Activated T-helper 17 cell treated with anti-CD3 and anti-CD28 coated beads, Interleukin-2, amount 50 U/mL, for 72 hours (primary cell): Measurements from ENCODE around the gene TMEM106C. TPM values are rescaled to one million over a fixed set of nuclear protein-coding genes. Genes with fewer than 3 reads are reported as not detected.

ENCODE experiments used
- ATAC-seq: fragments of 150-1000 bp; cut with Tn5 transposase; replicated peaks from 2 replicates; pipeline ENCODE4 v1.10.0; 2021; ENCODE audit warnings: mild to moderate bottlenecking, moderate library complexity
- H3K27ac Mint-ChIP-seq: one replicate; pipeline ENCODE4 v1.8.0; 2022; ENCODE audit warnings: mixed read lengths
- H3K27me3 Mint-ChIP-seq: one replicate; pipeline ENCODE4 v1.8.0; 2022; ENCODE audit warnings: mixed read lengths
- H3K36me3 Mint-ChIP-seq: one replicate; pipeline ENCODE4 v1.8.0; 2022; ENCODE audit warnings: low read depth, mild to moderate bottlenecking, mixed read lengths
- H3K4me1 Mint-ChIP-seq: one replicate; pipeline ENCODE4 v1.8.0; 2022; ENCODE audit warnings: mixed read lengths
- H3K4me3 Mint-ChIP-seq: one replicate; pipeline ENCODE4 v1.8.0; 2022; ENCODE audit warnings: mild to moderate bottlenecking, mixed read lengths
- H3K9me3 Mint-ChIP-seq: one replicate; pipeline ENCODE4 v1.8.0; 2022; ENCODE audit warnings: mixed read lengths
- total RNA-seq, 2 donors: library from RNA; stranded (reverse); gene quantifications; one replicate each; pipeline ENCODE4 v1.2.3, GENCODE V29; 2022

The TMEM106C gene
- total RNA-seq, 2 donors from 2014 or later: 184 to 207 TPM

- Mint-ChIP-seq H3K4me1 (peaks cover 35% of the 10 kb centered on the region), H3K9me3 (no peaks in the 10 kb centered on the region), H3K27ac (no peak overlapping the region), H3K27me3 (no peaks in the 10 kb centered on the region), H3K36me3 (peaks cover 65% of the 10 kb centered on the region), H3K4me3 (peak overlapping the region; percentile 99)
- no peak for ATAC-seq
These were observed 2.2 kb downstream of the TMEM106C start for GRCh38 chr12:47965581-47965980.

- no peak for ATAC-seq
- Mint-ChIP-seq H3K4me3 (no peak overlapping the region), H3K4me1 (peaks cover 35% of the 10 kb centered on the region), H3K27me3 (no peaks in the 10 kb centered on the region), H3K27ac (no peak overlapping the region), H3K9me3 (no peaks in the 10 kb centered on the region), H3K36me3 (peaks cover 65% of the 10 kb centered on the region)
These were observed 4.3 kb downstream of the TMEM106C start for GRCh38 chr12:47967461-47968321.

DNA sequence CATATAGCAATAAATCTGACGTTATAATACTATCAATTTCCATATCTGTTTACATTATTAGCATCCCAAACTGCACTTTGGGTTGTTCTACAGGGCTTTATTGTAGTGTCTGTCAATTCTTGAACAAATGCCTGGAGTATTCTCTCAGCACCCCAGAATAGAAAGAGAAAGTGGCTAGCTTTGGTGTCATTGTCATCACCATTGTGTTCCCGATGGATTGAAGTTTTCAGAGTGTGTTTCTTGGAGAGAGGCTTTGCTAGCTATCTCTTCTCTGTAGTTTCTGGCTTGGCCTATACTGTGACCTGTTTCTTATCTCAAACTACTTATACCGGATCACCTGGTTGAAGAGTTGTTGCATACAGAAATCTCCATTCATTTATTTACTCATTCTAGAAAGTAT is 6.4 kb downstream of the TMEM106C start:
- no peak for ATAC-seq
- Mint-ChIP-seq H3K36me3 (peaks cover 49% of the 10 kb centered on the region), H3K27ac (no peak overlapping the region), H3K27me3 (no peaks in the 10 kb centered on the region), H3K9me3 (no peaks in the 10 kb centered on the region), H3K4me3 (no peak overlapping the region), H3K4me1 (peaks cover 20% of the 10 kb centered on the region)

DNA sequence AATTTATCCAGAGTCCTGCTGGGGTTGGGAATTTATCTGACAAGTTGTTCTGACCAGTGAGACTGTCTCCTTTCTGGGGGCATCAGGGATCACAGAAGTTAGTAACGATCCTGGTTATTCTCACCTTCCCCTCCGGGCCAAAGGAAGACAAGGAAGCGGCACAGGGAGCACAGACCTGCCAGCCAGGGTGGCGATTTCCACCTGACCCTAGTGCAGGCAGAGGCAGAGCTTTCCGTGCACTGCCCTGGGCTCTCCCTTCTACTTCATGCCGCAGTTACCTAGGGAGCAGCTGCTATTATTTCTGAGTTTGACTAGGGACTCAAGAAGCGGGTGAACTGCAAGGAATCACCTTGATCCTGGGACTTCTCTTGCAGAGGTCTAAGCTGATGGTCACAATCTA is 7.4 kb downstream of the TMEM106C start:
- Mint-ChIP-seq H3K9me3 (no peaks in the 10 kb centered on the region), H3K27me3 (no peaks in the 10 kb centered on the region), H3K4me1 (peaks cover 11% of the 10 kb centered on the region), H3K4me3 (no peak overlapping the region), H3K27ac (no peak overlapping the region), H3K36me3 (peaks cover 39% of the 10 kb centered on the region)
- no peak for ATAC-seq

- no peak for ATAC-seq
- peaks cover 19% of the 10 kb centered on the region for H3K36me3 Mint-ChIP-seq
- no peaks in the 10 kb centered on the region for H3K9me3 Mint-ChIP-seq
These were observed 9.5 kb downstream of the TMEM106C start for GRCh38 chr12:47972895-47973294.

DNA sequence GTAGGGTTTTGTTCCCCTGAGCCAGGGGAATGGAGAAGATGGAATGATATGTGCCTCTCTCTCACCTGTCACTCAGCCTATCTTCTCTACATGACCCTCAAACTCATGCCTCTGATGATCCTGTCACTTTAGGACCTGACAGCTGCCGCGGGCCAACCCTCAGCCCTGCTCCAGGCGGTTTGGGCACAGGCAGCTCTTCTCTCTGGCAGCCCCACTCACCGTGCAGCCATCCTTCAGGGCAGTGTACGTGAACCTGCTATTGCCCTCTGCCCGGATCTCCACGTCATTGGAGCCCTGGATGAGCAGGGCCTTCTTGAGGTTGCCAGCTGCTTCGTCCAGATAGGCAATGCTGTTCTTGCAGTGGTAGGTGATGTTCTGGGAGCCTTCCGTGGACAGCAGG is 10.5 kb downstream of the TMEM106C start:
- H3K4me3 Mint-ChIP-seq: no peak overlapping the region
- no peaks in the 10 kb centered on the region for H3K27me3 Mint-ChIP-seq
- ATAC-seq: no peak
- peaks cover 9% of the 10 kb centered on the region for H3K36me3 Mint-ChIP-seq
- H3K27ac Mint-ChIP-seq: no peak overlapping the region
- no peaks in the 10 kb centered on the region for H3K9me3 Mint-ChIP-seq
- peaks cover 1% of the 10 kb centered on the region for H3K4me1 Mint-ChIP-seq

More at GRCh38 chr12:47972895-47973294, 9.5 kb downstream of the TMEM106C start:
- no peaks in the 10 kb centered on the region for H3K27me3 Mint-ChIP-seq
- H3K27ac Mint-ChIP-seq: no peak overlapping the region
- H3K4me1 Mint-ChIP-seq: no peaks in the 10 kb centered on the region
- H3K4me3 Mint-ChIP-seq: no peak overlapping the region

DNA sequence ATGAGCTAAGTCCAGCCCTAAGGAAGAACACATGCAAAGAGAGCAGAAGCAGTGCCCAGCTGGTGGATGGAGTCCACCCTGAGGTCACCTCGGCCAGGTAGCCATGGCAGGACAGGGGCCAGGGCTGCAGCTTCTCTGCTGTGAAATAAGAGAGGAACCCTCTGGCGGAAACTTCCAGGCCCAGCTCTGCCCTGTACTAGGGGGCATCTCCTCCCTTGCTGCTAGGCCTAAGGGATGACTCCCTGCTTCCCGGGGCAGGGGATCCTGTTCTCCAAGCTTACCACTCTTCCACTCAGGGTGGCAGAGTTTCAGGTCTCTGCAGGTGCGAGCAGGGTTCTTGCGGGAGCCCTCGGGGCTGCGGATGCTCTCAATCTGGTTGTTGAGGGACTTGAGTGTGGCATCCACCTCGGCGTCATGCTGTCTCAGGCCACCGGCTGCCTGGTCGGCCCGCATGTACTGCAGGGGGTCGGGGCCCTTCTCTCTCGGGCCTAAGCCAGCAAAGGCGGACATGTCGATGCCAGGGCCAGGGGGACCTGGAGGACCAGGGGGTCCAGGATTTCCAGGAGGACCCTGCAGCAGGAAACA is 11.7 kb downstream of the TMEM106C start:
- Mint-ChIP-seq H3K4me1 (peaks cover 5% of the 10 kb centered on the region), H3K27ac (no peak overlapping the region), H3K27me3 (no peaks in the 10 kb centered on the region), H3K36me3 (no peaks in the 10 kb centered on the region), H3K4me3 (no peak overlapping the region), H3K9me3 (no peaks in the 10 kb centered on the region)
- ATAC-seq: no peak

DNA sequence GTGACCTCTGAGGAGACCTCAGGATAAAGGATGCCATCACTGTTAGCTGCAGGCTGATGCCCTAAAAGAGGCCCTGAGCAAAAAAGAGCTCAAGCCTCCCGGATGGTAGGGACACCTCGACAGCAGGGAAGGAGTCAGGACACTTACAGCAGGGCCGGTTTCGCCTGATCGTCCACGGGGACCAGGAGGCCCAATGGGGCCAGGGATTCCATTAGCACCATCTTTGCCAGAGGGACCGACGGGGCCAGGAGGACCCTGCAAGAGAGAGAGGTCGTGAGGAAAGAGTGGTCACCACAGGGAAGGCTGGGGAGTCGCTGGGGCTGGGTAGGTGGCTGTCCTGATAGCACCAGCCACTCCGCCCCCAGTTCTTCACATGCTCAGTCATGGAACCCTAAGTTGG is 12.4 kb downstream of the TMEM106C start:
- Mint-ChIP-seq H3K36me3 (no peaks in the 10 kb centered on the region), H3K27ac (no peak overlapping the region), H3K27me3 (peaks cover 3% of the 10 kb centered on the region), H3K9me3 (no peaks in the 10 kb centered on the region), H3K4me1 (peaks cover 5% of the 10 kb centered on the region), H3K4me3 (no peak overlapping the region)
- no peak for ATAC-seq

DNA sequence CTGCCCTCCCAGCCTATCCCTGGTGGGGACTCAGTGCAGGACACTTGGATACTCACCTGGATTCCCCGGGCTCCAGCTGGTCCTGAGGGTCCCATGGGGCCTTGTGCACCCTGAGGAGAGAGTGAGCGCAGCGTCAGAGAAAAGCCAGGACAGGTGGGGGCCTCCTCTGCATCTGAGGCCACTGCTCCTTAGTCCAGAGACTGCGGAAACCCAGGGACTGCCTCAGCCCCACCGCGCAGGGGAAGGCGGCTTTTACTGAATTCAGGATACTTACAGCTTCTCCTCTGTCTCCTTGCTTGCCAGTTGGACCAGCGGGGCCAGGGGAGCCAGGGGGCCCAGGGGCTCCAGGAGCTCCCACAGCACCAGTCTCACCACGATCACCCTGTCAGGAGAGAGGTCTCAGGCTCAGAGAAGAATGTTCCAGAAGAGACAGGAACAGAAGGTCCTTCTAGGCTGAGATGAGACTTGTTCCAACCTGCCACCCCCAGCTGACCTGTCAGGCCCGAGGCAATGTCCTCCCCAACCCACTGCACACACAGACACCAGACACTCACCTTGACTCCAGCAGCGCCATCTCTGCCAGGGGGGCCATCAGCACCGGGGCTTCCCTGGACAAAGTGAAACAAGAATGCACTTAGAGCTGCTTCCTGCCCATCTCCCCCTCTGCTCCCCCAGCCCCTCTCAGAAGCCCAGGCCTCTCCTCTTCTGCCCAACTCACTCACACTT is 13.8 kb downstream of the TMEM106C start:
- H3K9me3 Mint-ChIP-seq: no peaks in the 10 kb centered on the region
- ATAC-seq: no peak
- peaks cover 5% of the 10 kb centered on the region for H3K4me1 Mint-ChIP-seq
- no peak overlapping the region for H3K4me3 Mint-ChIP-seq
- no peak overlapping the region for H3K27ac Mint-ChIP-seq
- H3K27me3 Mint-ChIP-seq: peaks cover 3% of the 10 kb centered on the region
- H3K36me3 Mint-ChIP-seq: no peaks in the 10 kb centered on the region

- Mint-ChIP-seq H3K36me3 (no peaks in the 10 kb centered on the region), H3K9me3 (no peaks in the 10 kb centered on the region), H3K27ac (no peak overlapping the region), H3K4me3 (no peak overlapping the region), H3K4me1 (peaks cover 5% of the 10 kb centered on the region), H3K27me3 (peaks cover 3% of the 10 kb centered on the region)
- ATAC-seq: no peak
These were observed 14.6 kb downstream of the TMEM106C start for GRCh38 chr12:47977772-47978597.

- H3K27ac Mint-ChIP-seq: no peak overlapping the region
- H3K36me3 Mint-ChIP-seq: no peaks in the 10 kb centered on the region
- ATAC-seq: no peak
- H3K4me3 Mint-ChIP-seq: no peak overlapping the region
- peaks cover 3% of the 10 kb centered on the region for H3K27me3 Mint-ChIP-seq
- H3K4me1 Mint-ChIP-seq: peaks cover 5% of the 10 kb centered on the region
- no peaks in the 10 kb centered on the region for H3K9me3 Mint-ChIP-seq
These were observed 15.1 kb downstream of the TMEM106C start for GRCh38 chr12:47978598-47978873.

- no peaks in the 10 kb centered on the region for H3K9me3 Mint-ChIP-seq
- peaks cover 3% of the 10 kb centered on the region for H3K27me3 Mint-ChIP-seq
- no peak overlapping the region for H3K4me3 Mint-ChIP-seq
- peaks cover 5% of the 10 kb centered on the region for H3K4me1 Mint-ChIP-seq
- H3K27ac Mint-ChIP-seq: no peak overlapping the region
- no peak for ATAC-seq
- no peaks in the 10 kb centered on the region for H3K36me3 Mint-ChIP-seq
These were observed 15.8 kb downstream of the TMEM106C start for GRCh38 chr12:47979166-47979565.

- Mint-ChIP-seq H3K4me3 (no peak overlapping the region), H3K4me1 (peaks cover 5% of the 10 kb centered on the region), H3K36me3 (no peaks in the 10 kb centered on the region), H3K27ac (no peak overlapping the region), H3K9me3 (no peaks in the 10 kb centered on the region), H3K27me3 (peaks cover 3% of the 10 kb centered on the region)
- ATAC-seq: no peak
These were observed 16.3 kb downstream of the TMEM106C start for GRCh38 chr12:47979686-47980085.

DNA sequence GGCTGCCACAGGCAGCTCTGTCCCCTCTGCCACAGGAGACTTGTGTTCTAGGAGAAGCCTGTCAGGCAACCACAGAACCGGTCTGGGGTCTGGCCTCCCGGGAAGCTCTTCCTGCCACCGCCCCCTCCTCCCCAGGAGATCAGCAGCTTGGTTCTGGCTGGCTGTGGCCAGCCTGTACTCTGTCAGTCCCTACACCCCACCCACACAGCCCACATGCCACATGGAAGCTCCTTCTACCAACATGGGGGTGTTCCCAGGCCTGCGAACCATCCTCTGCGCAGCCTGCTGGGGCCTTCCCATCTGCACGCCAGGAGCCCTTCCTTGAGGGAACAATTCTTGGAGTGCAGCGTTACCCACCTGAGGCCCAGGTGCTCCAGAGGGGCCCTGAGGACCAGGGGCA is 16.8 kb downstream of the TMEM106C start:
- Mint-ChIP-seq H3K9me3 (no peaks in the 10 kb centered on the region), H3K4me3 (no peak overlapping the region), H3K27me3 (peaks cover 3% of the 10 kb centered on the region), H3K4me1 (peaks cover 5% of the 10 kb centered on the region), H3K27ac (no peak overlapping the region), H3K36me3 (no peaks in the 10 kb centered on the region)
- no peak for ATAC-seq
